Neural cell (in vitro differentiated cells): ENCODE results near the gene SULF2.

Experiments
- POLR2AphosphoS5 ChIP-seq: IDR thresholded peaks from 2 replicates; pipeline ENCODE4 v1.6.1; 2012
- RAD21 ChIP-seq: fragments of 450-650 bp; conservative IDR thresholded peaks from 2 replicates; pipeline ENCODE4 v1.6.1; 2014; ENCODE audit warnings: antibody characterized with exemption, mild to moderate bottlenecking, moderate library complexity
- TAF1 ChIP-seq: IDR thresholded peaks from 2 replicates; pipeline ENCODE4 v1.6.1; 2012; ENCODE audit warnings: low read depth
- TF ChIP-seq, protein P1 (sequence below): fragments of 450-650 bp; IDR thresholded peaks from 2 replicates; pipeline ENCODE4 v1.5.1; 2014; ENCODE audit warnings: antibody characterized with exemption, mild to moderate bottlenecking, moderate library complexity; ENCODE audit not compliant: poor library complexity, severe bottlenecking

DNA sequence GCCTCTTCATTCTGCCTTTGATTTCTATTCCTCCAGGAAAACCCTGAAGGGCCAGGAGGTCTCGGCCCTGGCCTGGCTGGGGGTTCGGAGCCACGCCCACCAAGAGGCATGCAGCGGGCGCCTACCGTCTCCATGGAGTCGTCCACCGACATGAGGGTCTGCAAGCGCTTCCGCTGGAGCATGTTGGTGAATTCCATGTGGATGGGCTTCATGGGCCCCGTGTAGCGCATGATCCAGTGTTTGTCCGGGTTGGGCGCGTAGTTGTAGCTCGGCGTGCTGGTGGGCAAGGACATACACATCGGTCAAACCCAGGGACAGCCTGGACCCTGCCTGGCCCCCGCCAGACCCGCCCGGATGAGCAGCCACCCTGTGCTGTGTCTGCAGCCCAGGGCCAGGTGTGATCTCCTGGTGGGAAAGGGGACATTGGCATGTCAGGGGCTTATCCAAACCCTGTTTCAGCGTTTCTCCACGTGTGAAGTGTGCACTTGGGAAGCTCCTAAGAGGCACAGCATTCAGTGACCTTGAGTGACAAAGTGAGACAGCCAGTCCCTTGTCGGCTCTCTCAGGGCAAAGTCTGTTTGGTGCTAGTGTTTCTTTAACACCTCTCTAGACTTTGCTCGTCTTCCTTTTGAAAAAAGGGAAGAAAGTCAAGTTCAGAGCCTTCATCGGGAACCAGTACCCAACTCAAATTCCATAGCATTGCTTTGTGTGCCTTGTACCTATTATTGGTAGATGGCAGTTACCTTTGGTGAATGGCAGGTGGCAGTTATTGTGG lies 100.8 kb downstream of the SULF2 start:
- TF ChIP-seq RAD21 = no peak
- TF ChIP-seq TAF1 = no peak
- TF ChIP-seq, protein P1, sequence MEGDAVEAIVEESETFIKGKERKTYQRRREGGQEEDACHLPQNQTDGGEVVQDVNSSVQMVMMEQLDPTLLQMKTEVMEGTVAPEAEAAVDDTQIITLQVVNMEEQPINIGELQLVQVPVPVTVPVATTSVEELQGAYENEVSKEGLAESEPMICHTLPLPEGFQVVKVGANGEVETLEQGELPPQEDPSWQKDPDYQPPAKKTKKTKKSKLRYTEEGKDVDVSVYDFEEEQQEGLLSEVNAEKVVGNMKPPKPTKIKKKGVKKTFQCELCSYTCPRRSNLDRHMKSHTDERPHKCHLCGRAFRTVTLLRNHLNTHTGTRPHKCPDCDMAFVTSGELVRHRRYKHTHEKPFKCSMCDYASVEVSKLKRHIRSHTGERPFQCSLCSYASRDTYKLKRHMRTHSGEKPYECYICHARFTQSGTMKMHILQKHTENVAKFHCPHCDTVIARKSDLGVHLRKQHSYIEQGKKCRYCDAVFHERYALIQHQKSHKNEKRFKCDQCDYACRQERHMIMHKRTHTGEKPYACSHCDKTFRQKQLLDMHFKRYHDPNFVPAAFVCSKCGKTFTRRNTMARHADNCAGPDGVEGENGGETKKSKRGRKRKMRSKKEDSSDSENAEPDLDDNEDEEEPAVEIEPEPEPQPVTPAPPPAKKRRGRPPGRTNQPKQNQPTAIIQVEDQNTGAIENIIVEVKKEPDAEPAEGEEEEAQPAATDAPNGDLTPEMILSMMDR = no peak
- no peak for TF ChIP-seq POLR2AphosphoS5
